Subcutaneous adipose tissue (tissue), 4 donors: ENCODE measurements around the gene TNNT3. TPM values are rescaled to one million over a fixed set of nuclear protein-coding genes. Genes with fewer than 3 reads are reported as not detected.

ENCODE experiments used
- total RNA-seq, 4 donors: library from RNA; depleted of rRNA; stranded (reverse); fragments of >200 nt; gene quantifications; one replicate each; pipeline ENCODE4 v1.1.0, GENCODE V29; 2016
- TF ChIP-seq, protein P1 (sequence below): fragments of 450-650 bp; IDR thresholded peaks from one replicate; pipeline ENCODE4 v1.5.1; 2016; ENCODE audit warnings: low read depth, mild to moderate bottlenecking, control low read depth, antibody characterized with exemption, moderate library complexity

Gene TNNT3
- total RNA-seq, 4 donors from 2014 or later, result 7.7 to 29.0 (median 10.2) TPM

DNA sequence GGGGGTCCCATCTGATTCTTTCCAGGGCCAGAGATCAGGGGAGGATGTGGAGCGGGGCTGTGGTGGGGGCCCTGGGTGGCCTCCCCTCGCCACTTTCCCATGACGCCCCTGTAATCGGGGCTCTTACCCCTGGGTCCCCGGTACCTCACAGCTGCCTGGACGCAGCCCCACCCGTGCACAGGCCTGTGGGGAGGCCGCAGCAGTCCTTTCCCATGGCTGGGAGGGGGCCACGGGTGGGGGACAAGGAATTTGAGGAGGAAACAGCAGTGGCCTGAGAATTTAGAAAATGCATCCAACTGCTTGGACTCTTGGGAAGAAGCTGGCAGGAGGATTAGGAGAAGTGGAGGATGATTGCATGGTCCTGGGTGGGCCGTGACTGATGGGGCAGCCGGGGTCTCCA, 60.1 kb downstream of the TNNT3 start:
- TF ChIP-seq, protein P1, sequence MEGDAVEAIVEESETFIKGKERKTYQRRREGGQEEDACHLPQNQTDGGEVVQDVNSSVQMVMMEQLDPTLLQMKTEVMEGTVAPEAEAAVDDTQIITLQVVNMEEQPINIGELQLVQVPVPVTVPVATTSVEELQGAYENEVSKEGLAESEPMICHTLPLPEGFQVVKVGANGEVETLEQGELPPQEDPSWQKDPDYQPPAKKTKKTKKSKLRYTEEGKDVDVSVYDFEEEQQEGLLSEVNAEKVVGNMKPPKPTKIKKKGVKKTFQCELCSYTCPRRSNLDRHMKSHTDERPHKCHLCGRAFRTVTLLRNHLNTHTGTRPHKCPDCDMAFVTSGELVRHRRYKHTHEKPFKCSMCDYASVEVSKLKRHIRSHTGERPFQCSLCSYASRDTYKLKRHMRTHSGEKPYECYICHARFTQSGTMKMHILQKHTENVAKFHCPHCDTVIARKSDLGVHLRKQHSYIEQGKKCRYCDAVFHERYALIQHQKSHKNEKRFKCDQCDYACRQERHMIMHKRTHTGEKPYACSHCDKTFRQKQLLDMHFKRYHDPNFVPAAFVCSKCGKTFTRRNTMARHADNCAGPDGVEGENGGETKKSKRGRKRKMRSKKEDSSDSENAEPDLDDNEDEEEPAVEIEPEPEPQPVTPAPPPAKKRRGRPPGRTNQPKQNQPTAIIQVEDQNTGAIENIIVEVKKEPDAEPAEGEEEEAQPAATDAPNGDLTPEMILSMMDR, result no peak

DNA sequence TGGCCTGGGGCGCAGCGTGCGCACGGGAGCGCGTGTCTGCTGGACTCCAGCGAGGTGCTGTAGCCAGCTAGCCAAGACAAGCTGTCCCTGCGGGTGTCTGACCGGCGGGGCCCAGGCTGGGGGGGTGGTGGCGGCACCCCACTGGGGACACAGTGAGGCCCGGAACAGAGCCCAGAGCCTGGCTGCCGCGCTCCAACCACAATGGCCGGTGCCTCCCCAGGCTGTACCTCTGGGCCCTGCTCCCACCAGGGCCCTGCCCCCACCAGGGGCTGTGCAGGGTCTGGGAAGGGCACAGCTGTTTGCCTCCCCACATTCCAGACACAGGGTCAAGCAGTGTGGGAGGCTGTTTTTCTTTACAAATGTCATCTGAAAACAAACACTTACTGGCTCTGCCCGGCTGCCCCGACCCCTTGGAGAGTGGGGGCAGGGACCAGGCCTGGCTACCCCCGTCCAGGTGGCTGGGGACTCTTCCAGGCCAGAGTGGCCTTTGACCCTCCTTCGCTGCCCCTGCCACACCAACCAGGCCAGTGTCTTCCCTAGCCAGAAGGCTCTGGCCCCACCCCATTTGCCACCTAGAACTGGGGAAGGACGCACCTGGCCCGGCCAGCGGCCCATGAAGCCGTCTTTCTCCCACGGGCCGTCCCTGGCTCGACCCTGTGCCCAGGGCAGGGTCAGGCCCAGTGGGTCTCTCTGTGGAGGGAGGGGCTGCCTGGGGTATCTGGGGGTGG, 63.5 kb downstream of the TNNT3 start:
- TF ChIP-seq, protein P1, result no peak

DNA sequence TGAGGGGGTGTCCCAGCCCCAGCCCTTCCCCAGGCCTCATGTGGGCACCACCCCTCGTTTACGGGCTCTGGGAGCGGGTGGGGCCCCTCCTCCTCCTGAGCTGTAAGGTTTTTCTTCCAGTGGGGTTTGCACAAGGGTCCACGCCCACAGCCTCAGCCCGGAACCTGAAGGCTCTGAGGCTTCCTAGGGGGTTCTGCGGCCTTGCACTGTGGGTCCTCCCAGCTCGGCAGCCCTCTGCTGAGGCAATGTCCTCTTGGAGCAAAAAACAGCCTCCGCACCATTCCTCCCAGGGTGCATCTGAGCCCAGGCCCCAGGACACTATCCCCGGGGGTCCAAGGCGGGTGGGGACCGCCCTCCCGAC, 64.1 kb downstream of the TNNT3 start:
- TF ChIP-seq, protein P1, result no peak

DNA sequence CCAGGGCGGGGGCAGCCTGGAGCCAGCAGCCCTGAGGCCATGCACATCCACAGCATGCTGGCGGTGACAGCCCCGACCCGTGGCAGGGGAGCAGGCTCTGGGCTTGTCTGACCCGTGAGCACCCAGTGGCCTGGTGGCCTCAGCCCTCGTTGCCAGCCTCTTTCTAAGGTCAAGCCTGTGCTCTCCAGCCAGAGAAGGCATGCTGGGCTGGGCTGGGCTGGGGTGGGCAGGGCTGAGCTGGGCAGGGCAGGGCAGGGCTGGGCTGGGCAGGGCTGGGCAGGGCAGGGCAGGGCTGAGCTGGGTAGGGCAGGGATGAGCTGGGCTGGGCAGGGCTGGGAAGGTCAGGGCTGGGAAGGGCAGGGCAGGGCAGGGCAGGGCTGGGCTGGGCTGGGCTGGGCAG, 67.5 kb downstream of the TNNT3 start:
- TF ChIP-seq, protein P1, result no peak

DNA sequence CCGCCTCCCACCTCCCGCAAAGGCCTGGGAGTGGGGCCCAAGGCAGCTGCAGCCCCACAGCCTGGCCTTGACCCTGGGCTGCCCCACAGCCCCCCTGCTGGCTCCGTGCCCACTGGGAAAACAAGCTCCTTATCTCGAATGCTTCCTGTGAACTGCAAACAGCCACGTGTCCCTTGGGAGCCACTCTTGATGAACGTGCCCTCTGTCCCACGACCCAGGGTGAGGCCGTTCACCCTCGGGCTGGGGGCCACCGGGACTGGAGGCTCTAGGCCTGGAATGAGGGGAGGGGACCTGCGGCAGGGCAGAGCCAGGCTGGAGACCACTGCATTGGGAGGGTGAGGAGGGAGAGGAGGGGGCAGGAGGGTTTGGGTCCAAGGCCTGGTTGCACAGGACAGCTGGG, 68.7 kb downstream of the TNNT3 start:
- TF ChIP-seq, protein P1, result no peak

Other genes starting within 250 kb of the TNNT3 start
- gene KRTAP5-6, start 222.5 kb upstream of the TNNT3 start, total RNA-seq, result not detected
- gene IFITM10, start 169.1 kb upstream of the TNNT3 start, total RNA-seq, result 1 to 10 TPM in 3 of 4 donors, not detected in 1; 1.1 to 2.4 (median 1.3) TPM
- gene CTSD, start 155.8 kb upstream of the TNNT3 start, total RNA-seq, result 1,000 to 10,000 TPM in 1 of 4 donors, 100 to 1,000 TPM in 3; 387 to 1,776 (median 548) TPM
- gene SYT8, start 84.7 kb upstream of the TNNT3 start, total RNA-seq, result not detected
- gene TNNI2, start 80.7 kb upstream of the TNNT3 start, total RNA-seq, result 10 to 100 TPM in 1 of 4 donors, 1 to 10 TPM in 1, not detected in 2; 1.8 to 12.6 TPM
- 100 to 1,000 TPM in 2 of 4 donors, 10 to 100 TPM in 2; 15.8 to 196 (median 73.4) TPM for gene LSP1, start 66.6 kb upstream of the TNNT3 start, total RNA-seq
- gene PRR33, start 27.8 kb upstream of the TNNT3 start, total RNA-seq, result not detected
- gene MRPL23, start 27.6 kb downstream of the TNNT3 start, total RNA-seq, result 100 to 1,000 TPM; 113 to 142 (median 116) TPM
- 100 to 1,000 TPM in 3 of 4 donors, 10 to 100 TPM in 1; 47.1 to 338 (median 137) TPM for gene H19, start 78.1 kb downstream of the TNNT3 start, total RNA-seq
- 10 to 100 TPM; 21.6 to 32.8 (median 26.6) TPM for gene IGF2, start 219.7 kb downstream of the TNNT3 start, total RNA-seq
- not detected for gene INS, start 241.5 kb downstream of the TNNT3 start, total RNA-seq